Memory B cell (primary cell): ENCODE data around the gene TNS1.
A peak's percentile ranks its signal among the peaks of the same experiment; 100 is the strongest.

ENCODE experiments used
- ATAC-seq: fragments of 150-1000 bp; cut with Tn5 transposase; 2 replicates; pipeline ENCODE4 v1.10.0; 2021; ENCODE audit warnings: low read depth, mild to moderate bottlenecking, moderate library complexity
- DNase-seq, 2 donors: peaks; one replicate each; pipeline ENCODE4 v3.0.0; 2022; ENCODE audit warnings: low spot score in 2 of 2
- H3K27ac Mint-ChIP-seq: one replicate; pipeline ENCODE4 v1.8.0; 2022; ENCODE audit warnings: mild to moderate bottlenecking, moderate library complexity, mixed read lengths
- H3K27me3 Mint-ChIP-seq: one replicate; pipeline ENCODE4 v1.8.0; 2022; ENCODE audit warnings: mixed read lengths
- H3K36me3 Mint-ChIP-seq: one replicate; pipeline ENCODE4 v1.8.0; 2022; ENCODE audit warnings: mild to moderate bottlenecking, mixed read lengths
- H3K4me1 Mint-ChIP-seq: one replicate; pipeline ENCODE4 v1.8.0; 2022; ENCODE audit warnings: mixed read lengths
- H3K4me3 Mint-ChIP-seq: one replicate; pipeline ENCODE4 v1.8.0; 2022; ENCODE audit warnings: mild to moderate bottlenecking, moderate library complexity, mixed read lengths
- H3K9me3 Mint-ChIP-seq: one replicate; pipeline ENCODE4 v1.8.0; 2022; ENCODE audit warnings: mixed read lengths

TNS1 gene

GRCh38 chr2:218015586-218016521, 13.1 kb upstream of the TNS1 start:
- Mint-ChIP-seq H3K36me3 (no peaks in the 10 kb centered on the region), H3K27me3 (peaks cover 24% of the 10 kb centered on the region), H3K27ac (no peak overlapping the region), H3K4me1 (peaks cover 7% of the 10 kb centered on the region), H3K9me3 (no peaks in the 10 kb centered on the region), H3K4me3 (no peak overlapping the region)
- ATAC-seq (no peak), DNase-seq (no peak)

DNA sequence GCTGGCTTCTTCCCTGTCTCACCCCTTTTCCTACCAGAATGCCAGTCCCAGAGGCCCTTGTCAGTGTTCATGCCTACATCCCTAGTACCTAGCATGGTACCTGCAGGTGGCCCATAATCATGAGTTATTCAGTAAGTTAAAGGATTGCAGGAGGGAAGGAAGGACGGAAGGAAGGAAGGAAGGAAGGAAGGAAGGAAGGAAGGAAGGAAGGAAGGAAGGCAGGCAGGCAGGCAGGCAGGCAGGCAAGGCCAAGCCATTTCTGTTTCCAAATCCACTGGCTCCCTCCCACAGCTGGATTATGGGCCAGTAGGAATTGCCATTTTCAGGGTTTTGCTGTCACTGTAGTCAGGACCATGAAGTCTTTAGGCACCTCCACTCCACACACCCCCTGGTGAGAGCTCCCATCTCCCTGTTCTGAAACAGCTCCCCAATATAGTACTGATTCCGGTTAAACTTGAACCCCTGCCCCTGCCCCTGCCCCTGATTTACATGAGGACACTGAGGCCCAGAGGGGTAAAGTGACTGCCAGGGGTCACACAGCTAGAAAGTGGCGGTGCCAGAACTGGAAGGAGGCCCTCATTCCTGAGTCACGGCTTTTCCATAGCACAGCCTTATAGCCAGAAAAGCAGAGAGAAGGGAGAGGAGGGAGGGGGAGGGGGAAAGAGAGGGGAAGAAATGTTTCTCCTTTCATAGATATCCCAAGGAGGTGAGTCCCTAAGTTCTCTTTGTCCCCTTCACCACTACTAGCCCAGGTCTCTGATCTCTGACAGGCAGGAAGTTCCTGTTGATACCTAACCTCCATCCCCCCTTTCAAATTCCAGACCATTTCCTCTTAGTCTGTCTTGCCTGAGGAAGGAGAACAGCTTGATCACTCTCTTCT, 12.2 kb upstream of the TNS1 start:
- Mint-ChIP-seq H3K36me3 (no peaks in the 10 kb centered on the region), H3K27me3 (peaks cover 25% of the 10 kb centered on the region), H3K27ac (no peak overlapping the region), H3K9me3 (no peaks in the 10 kb centered on the region), H3K4me1 (peaks cover 7% of the 10 kb centered on the region), H3K4me3 (no peak overlapping the region)
- no peak for ATAC-seq
- DNase-seq, result no peak

- no peak for ATAC-seq
- Mint-ChIP-seq H3K4me3 (no peak overlapping the region), H3K27me3 (peaks cover 31% of the 10 kb centered on the region), H3K9me3 (no peaks in the 10 kb centered on the region), H3K4me1 (peaks cover 9% of the 10 kb centered on the region), H3K36me3 (no peaks in the 10 kb centered on the region), H3K27ac (no peak overlapping the region)
- DNase-seq, result no peak
Observed at GRCh38 chr2:218013289-218013688, 10.5 kb upstream of the TNS1 start.

DNA sequence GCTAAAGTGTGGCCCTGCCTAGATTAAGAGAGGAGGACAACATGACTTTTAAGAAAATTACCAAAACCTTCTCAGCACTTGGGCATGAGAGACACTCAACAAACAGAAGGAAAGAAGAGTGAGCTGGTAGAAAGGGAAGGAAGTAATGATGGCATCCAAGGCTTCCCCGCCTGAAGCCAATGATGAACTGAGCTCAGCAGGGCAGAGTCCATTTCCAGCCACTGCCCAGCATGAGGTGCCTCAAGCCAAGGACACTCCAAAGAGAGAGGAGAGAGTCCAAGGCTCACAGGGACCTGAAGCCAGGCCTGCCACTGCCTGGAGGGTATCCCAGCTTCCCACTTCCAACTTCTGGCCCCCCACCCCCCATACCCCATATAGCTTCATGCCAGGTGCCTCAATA, 9.5 kb upstream of the TNS1 start:
- H3K27ac Mint-ChIP-seq, result no peak overlapping the region
- peaks cover 7% of the 10 kb centered on the region for H3K4me1 Mint-ChIP-seq
- H3K4me3 Mint-ChIP-seq, result no peak overlapping the region
- H3K9me3 Mint-ChIP-seq, result no peaks in the 10 kb centered on the region
- DNase-seq (no peak), ATAC-seq (no peak)
- peaks cover 32% of the 10 kb centered on the region for H3K27me3 Mint-ChIP-seq
- no peaks in the 10 kb centered on the region for H3K36me3 Mint-ChIP-seq

- H3K9me3 Mint-ChIP-seq, result no peaks in the 10 kb centered on the region
- H3K27me3 Mint-ChIP-seq, result peaks cover 33% of the 10 kb centered on the region
- DNase-seq, result no peak
- peaks cover 7% of the 10 kb centered on the region for H3K4me1 Mint-ChIP-seq
- no peak for ATAC-seq
- H3K4me3 Mint-ChIP-seq, result no peak overlapping the region
- no peaks in the 10 kb centered on the region for H3K36me3 Mint-ChIP-seq
- H3K27ac Mint-ChIP-seq, result no peak overlapping the region
Observed at GRCh38 chr2:218011653-218012040, 8.9 kb upstream of the TNS1 start.

DNA sequence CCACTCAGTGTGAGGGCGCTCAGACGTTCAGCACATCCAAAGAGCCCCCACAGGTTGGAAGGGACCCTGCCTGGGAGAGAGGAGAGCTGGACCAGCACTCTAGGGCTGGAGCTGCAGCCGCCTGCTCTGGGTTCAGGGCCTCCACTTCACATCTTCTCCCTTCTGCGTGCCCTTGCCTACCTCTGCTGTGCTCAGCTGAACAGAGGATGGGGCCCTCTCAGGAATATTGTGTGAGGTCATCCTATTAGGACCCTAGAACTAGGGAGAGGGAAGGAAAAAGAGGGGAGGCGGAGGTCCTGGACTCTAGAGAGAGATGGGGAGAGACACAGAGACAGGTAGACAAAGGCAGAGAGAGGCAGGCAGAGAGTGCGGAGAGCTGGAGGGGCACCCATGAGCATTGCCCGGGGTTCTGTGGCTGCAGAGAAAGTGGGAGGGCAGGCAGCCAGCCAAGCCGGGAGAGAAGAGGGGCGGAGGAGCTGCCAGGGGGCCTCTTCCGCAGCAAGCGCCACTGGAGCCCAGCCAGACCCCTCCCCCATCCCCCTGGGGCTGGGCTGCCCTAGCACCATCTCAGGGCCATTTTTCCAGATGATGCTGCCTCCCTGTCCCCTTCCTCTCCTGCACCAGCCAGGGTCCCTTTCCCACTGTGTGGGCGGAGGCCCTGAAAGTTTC, 8.3 kb upstream of the TNS1 start:
- H3K9me3 Mint-ChIP-seq, result no peaks in the 10 kb centered on the region
- H3K4me1 Mint-ChIP-seq, result peaks cover 7% of the 10 kb centered on the region
- DNase-seq (no peak), ATAC-seq (no peak)
- no peak overlapping the region for H3K27ac Mint-ChIP-seq
- H3K27me3 Mint-ChIP-seq, result peaks cover 32% of the 10 kb centered on the region
- peak overlapping the region; percentile 64 for H3K4me3 Mint-ChIP-seq
- H3K36me3 Mint-ChIP-seq, result no peaks in the 10 kb centered on the region

- Mint-ChIP-seq H3K4me3 (peak overlapping the region; percentile 64), H3K27me3 (peaks cover 34% of the 10 kb centered on the region), H3K4me1 (peaks cover 7% of the 10 kb centered on the region), H3K27ac (no peak overlapping the region), H3K36me3 (no peaks in the 10 kb centered on the region), H3K9me3 (no peaks in the 10 kb centered on the region)
- peak; percentile 70 for ATAC-seq
- DNase-seq, result peak; percentile 9 to 56
Observed at GRCh38 chr2:218010140-218010983, 7.6 kb upstream of the TNS1 start.

- ATAC-seq, result peak; percentile 22
- H3K4me3 Mint-ChIP-seq, result peak overlapping the region; percentile 83
- DNase-seq, result no peak
- peaks cover 35% of the 10 kb centered on the region for H3K27me3 Mint-ChIP-seq
- peaks cover 7% of the 10 kb centered on the region for H3K4me1 Mint-ChIP-seq
- no peaks in the 10 kb centered on the region for H3K9me3 Mint-ChIP-seq
- H3K36me3 Mint-ChIP-seq, result no peaks in the 10 kb centered on the region
- no peak overlapping the region for H3K27ac Mint-ChIP-seq
Observed at GRCh38 chr2:218009765-218010139, 7.0 kb upstream of the TNS1 start.

DNA sequence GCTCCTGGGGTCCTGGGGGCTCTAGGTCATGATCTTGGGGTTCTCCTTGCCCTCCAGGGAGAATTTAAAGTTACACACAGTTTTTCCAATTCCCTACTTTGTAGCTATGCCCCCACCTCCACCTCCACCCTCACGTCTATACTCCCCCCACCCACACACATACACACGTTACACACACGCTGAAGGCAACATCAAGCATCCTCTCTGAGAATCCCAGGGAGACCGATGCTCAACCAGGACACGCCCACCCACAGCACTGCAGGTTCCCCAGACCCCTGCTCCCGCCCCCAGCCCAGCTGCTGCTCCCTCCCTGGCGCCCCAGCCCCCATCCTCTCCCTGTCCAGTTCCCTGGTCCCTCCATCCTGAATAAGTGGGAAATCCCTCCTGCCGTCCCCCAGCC, 6.4 kb upstream of the TNS1 start:
- H3K9me3 Mint-ChIP-seq, result no peaks in the 10 kb centered on the region
- peaks cover 31% of the 10 kb centered on the region for H3K27me3 Mint-ChIP-seq
- peaks cover 5% of the 10 kb centered on the region for H3K4me1 Mint-ChIP-seq
- peak overlapping the region; percentile 46 for H3K4me3 Mint-ChIP-seq
- H3K36me3 Mint-ChIP-seq, result no peaks in the 10 kb centered on the region
- ATAC-seq (no peak), DNase-seq (no peak)
- no peak overlapping the region for H3K27ac Mint-ChIP-seq

DNA sequence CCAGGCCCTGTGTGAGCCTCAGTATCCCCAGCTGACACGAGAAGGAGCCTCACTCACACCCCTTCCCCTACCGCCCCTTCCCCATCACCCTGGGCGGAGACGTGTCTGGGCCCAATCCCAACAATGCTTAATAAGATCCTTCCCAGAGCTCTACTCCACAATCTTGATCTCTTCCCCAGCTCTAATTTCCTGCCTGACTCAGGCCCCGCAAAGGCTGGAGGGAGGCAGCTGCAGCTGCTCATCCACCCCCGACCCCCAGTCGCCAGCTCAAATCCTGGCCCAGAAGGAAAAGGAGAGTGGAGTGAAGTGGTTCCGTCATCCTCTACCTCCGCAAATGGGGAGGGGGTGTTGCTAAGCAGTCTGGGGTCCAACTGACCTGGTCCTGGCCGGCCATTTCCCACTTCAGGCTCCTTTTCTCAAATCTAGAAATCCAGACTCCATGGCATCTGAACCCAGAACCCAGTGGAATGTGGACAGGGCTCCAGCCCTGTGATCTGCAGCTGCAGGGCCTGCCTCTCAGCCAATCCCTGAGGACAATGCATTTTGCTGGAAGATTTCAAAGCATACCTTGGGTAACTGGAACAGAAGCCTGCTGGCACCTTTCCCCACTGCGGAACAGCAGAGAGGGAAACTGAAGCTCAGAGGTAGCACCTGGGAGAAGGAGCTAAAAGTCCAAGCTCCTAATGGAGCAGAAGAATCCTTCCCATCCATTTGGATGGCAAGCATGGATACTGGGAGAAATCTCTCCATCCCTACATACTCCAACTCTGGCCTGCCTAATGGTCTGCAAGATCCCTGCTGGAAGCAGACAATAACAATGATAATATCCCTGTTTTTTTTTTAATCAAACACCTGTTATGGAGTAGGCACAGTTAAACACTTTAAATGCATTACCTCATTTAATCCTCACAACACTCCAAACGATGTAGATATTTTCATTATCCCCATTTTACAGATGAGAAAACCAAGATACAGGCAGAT, 5.6 kb upstream of the TNS1 start:
- DNase-seq (no peak), ATAC-seq (no peak)
- H3K36me3 Mint-ChIP-seq, result no peaks in the 10 kb centered on the region
- H3K4me1 Mint-ChIP-seq, result peaks cover 5% of the 10 kb centered on the region
- no peak overlapping the region for H3K4me3 Mint-ChIP-seq
- no peak overlapping the region for H3K27ac Mint-ChIP-seq
- H3K9me3 Mint-ChIP-seq, result no peaks in the 10 kb centered on the region
- H3K27me3 Mint-ChIP-seq, result peaks cover 33% of the 10 kb centered on the region

DNA sequence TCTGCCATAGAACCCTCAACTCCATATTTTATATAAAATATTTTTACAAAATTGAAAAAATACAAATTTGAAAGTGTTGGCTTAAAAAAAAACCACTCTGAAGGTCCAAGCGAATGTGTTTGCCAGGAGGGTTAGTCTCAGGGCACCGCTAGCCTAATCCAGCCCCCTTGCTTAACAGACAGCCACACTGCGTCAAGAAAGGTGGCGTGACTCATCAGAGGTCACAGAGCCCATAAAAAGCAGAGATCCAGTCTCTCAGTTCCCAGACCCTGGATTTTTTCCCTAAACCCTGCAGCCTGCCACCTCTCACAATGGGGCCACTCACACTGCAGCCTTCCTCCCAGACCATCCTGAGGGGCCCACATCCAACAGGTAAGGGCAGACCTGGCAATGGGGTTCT, 3.9 kb upstream of the TNS1 start:
- H3K36me3 Mint-ChIP-seq, result no peaks in the 10 kb centered on the region
- H3K9me3 Mint-ChIP-seq, result no peaks in the 10 kb centered on the region
- no peak overlapping the region for H3K4me3 Mint-ChIP-seq
- ATAC-seq, result no peak
- peaks cover 5% of the 10 kb centered on the region for H3K4me1 Mint-ChIP-seq
- H3K27ac Mint-ChIP-seq, result no peak overlapping the region
- DNase-seq, result no peak
- peaks cover 37% of the 10 kb centered on the region for H3K27me3 Mint-ChIP-seq

- H3K36me3 Mint-ChIP-seq, result no peaks in the 10 kb centered on the region
- ATAC-seq, result no peak
- no peak overlapping the region for H3K27ac Mint-ChIP-seq
- H3K4me1 Mint-ChIP-seq, result peaks cover 5% of the 10 kb centered on the region
- H3K4me3 Mint-ChIP-seq, result no peak overlapping the region
- H3K27me3 Mint-ChIP-seq, result peaks cover 34% of the 10 kb centered on the region
- H3K9me3 Mint-ChIP-seq, result no peaks in the 10 kb centered on the region
- DNase-seq, result no peak
Observed at GRCh38 chr2:218005486-218005885, 2.7 kb upstream of the TNS1 start.
